GM23248 (cell line): ENCODE results near the gene WFS1. TPM values are rescaled to one million over a fixed set of nuclear protein-coding genes. Genes with fewer than 3 reads are reported as not detected.

Experiments
- DNase-seq: peaks from one replicate; pipeline ENCODE4 v3.0.0-alpha.2; 2015
- H2AFZ ChIP-seq: fragments of 200-600 bp; sonication (generic); 2 replicates; pipeline ENCODE4 v1.6.1; 2016; ENCODE audit warnings: antibody characterized with exemption
- H3F3A ChIP-seq: fragments of 200-600 bp; sonication (generic); 2 replicates; pipeline ENCODE4 v1.6.1; 2016; ENCODE audit warnings: mild to moderate bottlenecking, antibody characterized with exemption, mixed run types; ENCODE audit not compliant: insufficient read depth
- H3K27ac ChIP-seq: fragments of 200-600 bp; sonication (generic); 2 replicates; pipeline ENCODE4 v1.5.1; 2016; ENCODE audit warnings: mild to moderate bottlenecking
- H3K27me3 ChIP-seq: fragments of 200-600 bp; sonication (generic); replicated peaks from 2 replicates; pipeline ENCODE4 v1.6.1; 2016; ENCODE audit warnings: mild to moderate bottlenecking; ENCODE audit not compliant: insufficient read depth
- H3K36me3 ChIP-seq: fragments of 200-600 bp; sonication (generic); 2 replicates; pipeline ENCODE4 v1.6.1; 2016; ENCODE audit warnings: low read depth, mild to moderate bottlenecking
- H3K4me1 ChIP-seq: fragments of 200-600 bp; sonication (generic); 2 replicates; pipeline ENCODE4 v1.6.1; 2016; ENCODE audit warnings: mild to moderate bottlenecking; ENCODE audit not compliant: insufficient read depth
- H3K4me2 ChIP-seq: fragments of 200-600 bp; sonication (generic); one replicate; pipeline ENCODE4 v1.6.1; 2016; ENCODE audit warnings: mild to moderate bottlenecking; ENCODE audit not compliant: unreplicated experiment
- H3K4me3 ChIP-seq: fragments of 200-600 bp; sonication (generic); 2 replicates; pipeline ENCODE4 v1.5.1; 2016; ENCODE audit warnings: mild to moderate bottlenecking
- H3K79me2 ChIP-seq: fragments of 200-600 bp; sonication (generic); 2 replicates; pipeline ENCODE4 v1.6.1; 2016; ENCODE audit warnings: mild to moderate bottlenecking; ENCODE audit not compliant: insufficient read depth
- H3K9ac ChIP-seq: fragments of 200-600 bp; sonication (generic); 2 replicates; pipeline ENCODE4 v1.6.1; 2016; ENCODE audit warnings: mild to moderate bottlenecking
- H3K9me2 ChIP-seq: fragments of 200-600 bp; sonication (generic); 2 replicates; pipeline ENCODE4 v1.6.1; 2016; ENCODE audit warnings: mixed run types, mild to moderate bottlenecking, moderate library complexity; ENCODE audit not compliant: insufficient read depth
- H3K9me3 ChIP-seq: fragments of 200-600 bp; sonication (generic); one replicate; pipeline ENCODE4 v1.6.1; 2017; ENCODE audit warnings: low read depth
- H4K20me1 ChIP-seq: fragments of 200-600 bp; sonication (generic); 2 replicates; pipeline ENCODE4 v1.6.0; 2016; ENCODE audit not compliant: insufficient read depth
- EZH2 ChIP-seq: fragments of 200-600 bp; sonication (generic); IDR thresholded peaks from 2 replicates; pipeline ENCODE4 v1.6.1; 2018; ENCODE audit warnings: antibody characterized with exemption, mild to moderate bottlenecking; ENCODE audit not compliant: insufficient read depth, poor library complexity, severe bottlenecking
- EZH2phosphoT487 ChIP-seq: fragments of 200-600 bp; sonication (generic); IDR thresholded peaks from 2 replicates; pipeline ENCODE4 v1.6.1; 2018; ENCODE audit warnings: antibody characterized with exemption, moderate library complexity, mild to moderate bottlenecking, low read depth; ENCODE audit not compliant: insufficient read depth
- WGBS, 2 experiments: methylation state at CpG; one replicate each; pipeline ENCODE4 v1.1.6; 2015 to 2017; ENCODE audit warnings: low lambda C conversion rate in 2 of 2, low coverage in 1 of 2; ENCODE audit errors: missing lambda C conversion rate in 2 of 2; 5-methylcytosine and 5-hydroxymethylcytosine counted together
- in situ Hi-C: fragments of 300-500 bp; cut with MboI; formaldehyde crosslinking; loops from 2 replicates; pipeline ENCODE4 v1.15.0; 2020
- polyA plus RNA-seq: library from polyadenylated mRNA; unstranded; fragments of >200 nt; fragmentation: Nextera tagmentation; extraction: Ambion mirVana; gene quantifications from 2 replicates; pipeline ENCODE4 v1.2.1, GENCODE V29; 2016
- total RNA-seq: library from RNA; depleted of rRNA; stranded (reverse); fragments of >200 nt; shearing (Covaris generic); gene quantifications from 2 replicates; pipeline ENCODE4 v1.2.3, GENCODE V29; 2014

WFS1 gene
- total and polyA plus RNA-seq, 2 experiments from 2014 or later, result 24.2 to 24.4 TPM

- in situ Hi-C loops, result no loop called here
- no peak overlapping the region for H3K4me2 ChIP-seq
- H3K4me3 ChIP-seq, result no peak overlapping the region
- H3K27me3 ChIP-seq, result peaks cover 9% of the 10 kb centered on the region
- no peaks in the 10 kb centered on the region for H3K9me2 ChIP-seq
- no peaks in the 10 kb centered on the region for H3K4me1 ChIP-seq
- no peaks in the 10 kb centered on the region for H4K20me1 ChIP-seq
- no peaks in the 10 kb centered on the region for H3K36me3 ChIP-seq
- WGBS, 2 experiments, result 43 to 50% methylated on average over 6 of the region's 6 CpGs
- no peak for DNase-seq
- H3F3A ChIP-seq, result no peaks in the 10 kb centered on the region
- no peaks in the 10 kb centered on the region for H3K9me3 ChIP-seq
- no peak overlapping the region for H2AFZ ChIP-seq
- no peak overlapping the region for H3K27ac ChIP-seq
- no peaks in the 10 kb centered on the region for H3K79me2 ChIP-seq
- TF ChIP-seq EZH2 (no peak), EZH2phosphoT487 (no peak)
- no peak overlapping the region for H3K9ac ChIP-seq
Measured at GRCh38 chr4:6233929-6234328, 35.7 kb upstream of the WFS1 start.

- DNase-seq, result no peak
- Histone ChIP-seq H4K20me1 (no peaks in the 10 kb centered on the region), H3K9ac (no peak overlapping the region), H3K27ac (no peak overlapping the region), H3K4me3 (no peak overlapping the region), H3K27me3 (peaks cover 9% of the 10 kb centered on the region), H3K4me1 (no peaks in the 10 kb centered on the region), H3K9me3 (no peaks in the 10 kb centered on the region), H3K4me2 (no peak overlapping the region), H3K79me2 (no peaks in the 10 kb centered on the region), H3F3A (no peaks in the 10 kb centered on the region), H3K9me2 (no peaks in the 10 kb centered on the region), H3K36me3 (no peaks in the 10 kb centered on the region), H2AFZ (no peak overlapping the region)
- no peak for TF ChIP-seq EZH2
- TF ChIP-seq EZH2phosphoT487, result no peak
- in situ Hi-C loops, result no loop called here
- WGBS, 2 experiments, result 42 to 47% methylated on average over 7 of the region's 7 CpGs
Measured at GRCh38 chr4:6235012-6235411, 34.6 kb upstream of the WFS1 start.

- Histone ChIP-seq H3K4me1 (no peaks in the 10 kb centered on the region), H3K36me3 (no peaks in the 10 kb centered on the region), H2AFZ (no peak overlapping the region), H3F3A (no peaks in the 10 kb centered on the region), H3K4me2 (no peak overlapping the region), H3K27ac (no peak overlapping the region), H3K9me3 (no peaks in the 10 kb centered on the region), H4K20me1 (no peaks in the 10 kb centered on the region), H3K9me2 (no peaks in the 10 kb centered on the region), H3K4me3 (no peak overlapping the region), H3K27me3 (peaks cover 9% of the 10 kb centered on the region), H3K79me2 (no peaks in the 10 kb centered on the region), H3K9ac (no peak overlapping the region)
- 17 to 18% methylated on average over 17 of the region's 17 CpGs for WGBS, 2 experiments
- in situ Hi-C loops, result no loop called here
- TF ChIP-seq EZH2phosphoT487 (no peak), EZH2 (no peak)
- DNase-seq, result no peak
Measured at GRCh38 chr4:6235901-6236640, 33.6 kb upstream of the WFS1 start.

GRCh38 chr4:6236816-6237390, 32.7 kb upstream of the WFS1 start:
- Histone ChIP-seq H3F3A (no peaks in the 10 kb centered on the region), H3K27ac (no peak overlapping the region), H3K79me2 (no peaks in the 10 kb centered on the region), H4K20me1 (no peaks in the 10 kb centered on the region), H3K4me1 (no peaks in the 10 kb centered on the region), H3K9me3 (no peaks in the 10 kb centered on the region), H3K36me3 (no peaks in the 10 kb centered on the region), H3K27me3 (peaks cover 9% of the 10 kb centered on the region), H2AFZ (no peak overlapping the region), H3K9ac (no peak overlapping the region), H3K4me2 (no peak overlapping the region), H3K9me2 (no peaks in the 10 kb centered on the region), H3K4me3 (no peak overlapping the region)
- no peak for TF ChIP-seq EZH2phosphoT487
- no peak for TF ChIP-seq EZH2
- WGBS, 2 experiments, result 37 to 45% methylated on average over 12 of the region's 12 CpGs
- in situ Hi-C loops, result no loop called here
- no peak for DNase-seq
